Activated naive CD4-positive, alpha-beta T cell treated with anti-CD3 and anti-CD28 coated beads, Interleukin-2, amount 10 ng/mL, durations not matched to agents 7 days and 5 days (primary cell): ENCODE data around the gene SYT8.
"Not testable (repeated sequence)": the region's sequence is repeated elsewhere in the genome, so short reads cannot be mapped to it uniquely, and the experiment has no call there.

Experiments used
- CTCF ChIA-PET: fragments of 350-600 bp; sonication (Branson Sonifier 250); formaldehyde crosslinking; loops from one replicate; lab custom pipeline; 2021; ENCODE audit warnings: antibody characterized with exemption; lab: Charles Lee
- DNase-seq: peaks from one replicate; pipeline ENCODE4 v3.0.0-alpha.2; 2020
- H3K27ac Mint-ChIP-seq: one replicate; pipeline ENCODE4 v1.8.0; 2021; ENCODE audit warnings: mild to moderate bottlenecking, moderate library complexity, mixed read lengths
- H3K27me3 Mint-ChIP-seq: one replicate; pipeline ENCODE4 v1.8.0; 2021; ENCODE audit warnings: mild to moderate bottlenecking, mixed read lengths
- H3K36me3 Mint-ChIP-seq: one replicate; pipeline ENCODE4 v1.8.0; 2021; ENCODE audit warnings: mixed read lengths
- H3K4me1 Mint-ChIP-seq: one replicate; pipeline ENCODE4 v1.8.0; 2021; ENCODE audit warnings: mixed read lengths
- H3K4me3 Mint-ChIP-seq: one replicate; pipeline ENCODE4 v1.8.0; 2021; ENCODE audit warnings: mild to moderate bottlenecking, moderate library complexity, mixed read lengths
- H3K9me3 Mint-ChIP-seq: one replicate; pipeline ENCODE4 v1.8.0; 2021; ENCODE audit warnings: mixed read lengths

Gene SYT8

GRCh38 chr11:1886551-1886950 is 51.8 kb downstream of the SYT8 start:
- H3K9me3 Mint-ChIP-seq, H3K27ac Mint-ChIP-seq, DNase-seq, H3K4me3 Mint-ChIP-seq, H3K27me3 Mint-ChIP-seq, CTCF ChIA-PET: not testable (repeated sequence)
- H3K36me3 Mint-ChIP-seq: peaks cover 16% of the 10 kb centered on the region
- peaks cover 35% of the 10 kb centered on the region for H3K4me1 Mint-ChIP-seq
